HL-60 (cell line): ENCODE data around the gene PRAC2.

Experiments used
- DNase-seq, 2 experiments: peaks; one replicate each; pipeline ENCODE4 v3.0.0-alpha.2; 2010 to 2020; ENCODE audit warnings: low read depth in 1 of 2, low spot score in 1 of 2
- H3K27ac ChIP-seq: fragments of 250-450 bp; sonication (Bioruptor Pico); replicated peaks from 2 replicates; pipeline ENCODE4 v1.5.1; 2020; ENCODE audit warnings: mild to moderate bottlenecking, moderate library complexity
- H3K27me3 ChIP-seq: fragments of 250-450 bp; sonication (Bioruptor Pico); 2 replicates; pipeline ENCODE4 v1.5.1; 2021; ENCODE audit warnings: mild to moderate bottlenecking, moderate library complexity; ENCODE audit not compliant: insufficient read depth, poor library complexity, severe bottlenecking
- H3K4me3 ChIP-seq: replicated peaks from 2 replicates; pipeline ENCODE4 v1.5.1; 2011; ENCODE audit warnings: mild to moderate bottlenecking, control low read depth, low read length; ENCODE audit not compliant: insufficient read depth
- CTCF ChIP-seq: IDR thresholded peaks from one replicate; pipeline ENCODE4 v1.5.1; 2011; ENCODE audit warnings: low read length, control low read depth, inconsistent platforms; ENCODE audit not compliant: insufficient read depth
- GABPA ChIP-seq: IDR thresholded peaks from 2 replicates; pipeline ENCODE4 v1.6.1; 2012; ENCODE audit warnings: low read depth
- POLR2AphosphoS5 ChIP-seq: IDR thresholded peaks from 2 replicates; pipeline ENCODE4 v1.6.1; 2012; ENCODE audit warnings: low read depth
- REST ChIP-seq: IDR thresholded peaks from 2 replicates; pipeline ENCODE4 v1.6.1; 2012; ENCODE audit warnings: low read depth; ENCODE audit not compliant: insufficient replicate concordance
- SPI1 ChIP-seq: IDR thresholded peaks from 2 replicates; pipeline ENCODE4 v1.6.1; 2012; ENCODE audit warnings: low read depth, mild to moderate bottlenecking, borderline replicate concordance

The PRAC2 gene

GRCh38 chr17:48731355-48731754 lies 8.4 kb downstream of the PRAC2 start:
- TF ChIP-seq SPI1 (no peak), GABPA (no peak)
- Histone ChIP-seq H3K27ac (no peak overlapping the region), H3K4me3 (no peak overlapping the region), H3K27me3 (peaks cover 96% of the 10 kb centered on the region)
- DNase-seq = no peak

GRCh38 chr17:48732688-48733629 lies 10.0 kb downstream of the PRAC2 start:
- DNase-seq = no peak
- H3K27me3 ChIP-seq = peaks cover 85% of the 10 kb centered on the region
- no peak overlapping the region for H3K27ac ChIP-seq
- H3K4me3 ChIP-seq = no peak overlapping the region
- TF ChIP-seq REST (no peak), GABPA (no peak), POLR2AphosphoS5 (no peak), SPI1 (no peak), CTCF (no peak)

GRCh38 chr17:48733632-48734328 lies 10.8 kb downstream of the PRAC2 start:
- H3K4me3 ChIP-seq = no peak overlapping the region
- TF ChIP-seq REST (no peak), CTCF (no peak), SPI1 (no peak), POLR2AphosphoS5 (no peak), GABPA (no peak)
- no peak overlapping the region for H3K27ac ChIP-seq
- peaks cover 84% of the 10 kb centered on the region for H3K27me3 ChIP-seq
- no peak for DNase-seq

GRCh38 chr17:48734333-48735061 lies 11.5 kb downstream of the PRAC2 start:
- Histone ChIP-seq H3K4me3 (no peak overlapping the region), H3K27me3 (peaks cover 84% of the 10 kb centered on the region), H3K27ac (no peak overlapping the region)
- no peak for DNase-seq
- no peak for TF ChIP-seq POLR2AphosphoS5
- no peak for TF ChIP-seq REST
- TF ChIP-seq GABPA = no peak
- TF ChIP-seq CTCF = no peak
- TF ChIP-seq SPI1 = no peak
